GM12878 (cell line): ENCODE results near the gene EMP2.

ENCODE experiments used
- EGR1 ChIP-seq, 2 experiments: IDR thresholded peaks; 1 replicate in 1 of 2; 2 replicates in 1 of 2; pipeline ENCODE4 v1.6.1; 2011 to 2012; ENCODE audit warnings: low read depth in 2 of 2, low read length in 2 of 2, borderline replicate concordance in 1 of 2, mild to moderate bottlenecking in 1 of 2, moderate library complexity in 1 of 2
- JUNB ChIP-seq: IDR thresholded peaks from 2 replicates; pipeline ENCODE4 v1.6.1; 2016; ENCODE audit warnings: antibody characterized with exemption, mild to moderate bottlenecking
- TF ChIP-seq, protein P1 (sequence below), 3 experiments: IDR thresholded peaks in 2 of 3; conservative IDR thresholded peaks in 1 of 3; 2 replicates each; pipeline ENCODE4 v1.5.1; 2011; ENCODE audit warnings: low read depth in 3 of 3, low read length in 3 of 3, mild to moderate bottlenecking in 3 of 3, control low read depth in 2 of 3, moderate library complexity in 2 of 3, inconsistent platforms in 1 of 3, mixed read lengths in 1 of 3; ENCODE audit not compliant: control insufficient read depth in 2 of 3, insufficient read depth in 1 of 3; ENCODE audit errors: extremely low read depth in 1 of 3

DNA sequence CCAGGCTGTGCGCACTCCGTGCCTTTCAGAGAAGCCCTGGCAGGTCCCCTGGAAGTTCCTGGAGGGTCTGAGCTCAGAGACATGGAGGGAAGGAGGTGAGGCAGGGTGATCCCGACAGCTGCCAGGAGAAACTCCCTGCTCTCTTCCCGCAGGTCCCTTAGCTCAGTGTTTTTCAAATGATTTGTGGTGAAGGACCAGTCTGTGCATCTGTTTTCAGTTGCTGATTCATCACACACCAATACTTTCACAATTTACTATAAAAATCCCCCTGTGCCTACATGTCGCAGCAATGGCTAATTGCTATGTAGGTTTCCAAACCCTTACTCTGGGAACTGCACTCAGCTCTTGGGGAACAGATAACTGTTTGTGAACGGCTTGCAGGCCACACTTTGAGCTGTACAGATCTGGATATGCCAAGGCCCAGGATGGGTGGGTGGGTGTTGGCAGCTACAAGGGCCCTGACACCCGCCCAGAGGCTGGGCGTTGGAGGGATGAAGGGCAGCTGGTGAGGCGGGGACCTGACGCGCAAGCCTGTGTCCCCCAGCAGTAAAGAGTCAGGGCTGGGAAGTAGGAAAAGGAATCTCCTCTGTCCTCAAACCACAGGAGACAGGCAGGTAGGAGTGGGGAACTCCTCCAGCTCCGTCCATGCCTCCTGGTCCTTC is 20.5 kb upstream of the EMP2 start:
- TF ChIP-seq JUNB (peak; percentile 34; the same call in 1 of the 2 replicates), EGR1 (IDR thresholded peaks at IDR 0.05; ENCODE audit: borderline replicate concordance in 1 of 2, low read depth in 2 of 2, low read length in 2 of 2) (no peak)
- TF ChIP-seq, protein P1, sequence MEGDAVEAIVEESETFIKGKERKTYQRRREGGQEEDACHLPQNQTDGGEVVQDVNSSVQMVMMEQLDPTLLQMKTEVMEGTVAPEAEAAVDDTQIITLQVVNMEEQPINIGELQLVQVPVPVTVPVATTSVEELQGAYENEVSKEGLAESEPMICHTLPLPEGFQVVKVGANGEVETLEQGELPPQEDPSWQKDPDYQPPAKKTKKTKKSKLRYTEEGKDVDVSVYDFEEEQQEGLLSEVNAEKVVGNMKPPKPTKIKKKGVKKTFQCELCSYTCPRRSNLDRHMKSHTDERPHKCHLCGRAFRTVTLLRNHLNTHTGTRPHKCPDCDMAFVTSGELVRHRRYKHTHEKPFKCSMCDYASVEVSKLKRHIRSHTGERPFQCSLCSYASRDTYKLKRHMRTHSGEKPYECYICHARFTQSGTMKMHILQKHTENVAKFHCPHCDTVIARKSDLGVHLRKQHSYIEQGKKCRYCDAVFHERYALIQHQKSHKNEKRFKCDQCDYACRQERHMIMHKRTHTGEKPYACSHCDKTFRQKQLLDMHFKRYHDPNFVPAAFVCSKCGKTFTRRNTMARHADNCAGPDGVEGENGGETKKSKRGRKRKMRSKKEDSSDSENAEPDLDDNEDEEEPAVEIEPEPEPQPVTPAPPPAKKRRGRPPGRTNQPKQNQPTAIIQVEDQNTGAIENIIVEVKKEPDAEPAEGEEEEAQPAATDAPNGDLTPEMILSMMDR (IDR thresholded peaks at IDR 0.05 in 2 of 3, conservative IDR thresholded peaks at IDR 0.05 in 1 of 3; ENCODE audit: control insufficient read depth in 2 of 3, extremely low read depth in 1 of 3, insufficient read depth in 1 of 3, low read depth in 3 of 3, low read length in 3 of 3) = no peak
